ENCODE data around the gene CCDC174. TPM values are rescaled to one million over a fixed set of nuclear protein-coding genes. Genes with fewer than 3 reads are reported as not detected.

The CCDC174 gene
- total and polyA plus RNA-seq, 2 donors (not counting 1 experiment from before 2014, with no cell fraction given) = 9.9 to 47.1 TPM

- DNase-seq (no peak), ATAC-seq (ENCODE audit: low read depth) (no peak)
- Histone ChIP-seq H3K4me2 (replicated peaks; ENCODE audit: low read depth, low read length, poor library complexity, severe bottlenecking) (no peak overlapping the region), H3K27me3 (replicated peaks in 1 of 4; ENCODE audit: control extremely low read depth in 1 of 4, control insufficient read depth in 3 of 4, insufficient read depth in 4 of 4, low read length in 3 of 4) (peaks cover 0 to 45% (median 27%) of the 10 kb centered on the region in 4 experiments), H3K79me2 (ENCODE audit: control insufficient read depth, insufficient read depth, low read length) (no peaks in the 10 kb centered on the region), H3K9ac (ENCODE audit: low read length) (no peak overlapping the region), H3K4me1 (ENCODE audit: control insufficient read depth in 2 of 2, insufficient read depth in 2 of 2, low read length in 2 of 2) (no peaks in the 10 kb centered on the region), H3K27ac (ENCODE audit: low read length in 2 of 2) (no peak overlapping the region), H2AFZ (ENCODE audit: insufficient read depth, low read depth, low read length, poor library complexity, severe bottlenecking) (no peak overlapping the region), H4K20me1 (ENCODE audit: control insufficient read depth, insufficient read depth, low read length, poor library complexity, severe bottlenecking) (no peaks in the 10 kb centered on the region), H3K9me3 (ENCODE audit: control extremely low read depth in 1 of 3, control insufficient read depth in 2 of 3, insufficient read depth in 1 of 3, low read length in 2 of 3) (no peaks in the 10 kb centered on the region), H3K36me3 (replicated peaks in 1 of 2; ENCODE audit: control extremely low read depth in 1 of 2, control insufficient read depth in 1 of 2, extremely low read depth in 1 of 2, insufficient read depth in 2 of 2, low read length in 1 of 2) (no peaks in the 10 kb centered on the region), H3K4me3 (ENCODE audit: control extremely low read depth in 1 of 5, extremely low read depth in 1 of 5, insufficient read depth in 1 of 5, low read depth in 2 of 5, low read length in 4 of 5) (no peak overlapping the region)
- 89% methylated on average over 4 of the region's 4 CpGs for WGBS (ENCODE audit: insufficient coverage)
- Mint-ChIP-seq H3K9me3 (ENCODE audit: insufficient read depth) (no peaks in the 10 kb centered on the region), H3K27ac (no peak overlapping the region), H3K4me1 (no peaks in the 10 kb centered on the region), H3K4me3 (no peak overlapping the region), H3K27me3 (peaks cover 50% of the 10 kb centered on the region)
- ChIA-PET CTCF (interaction anchor here (1.5 kb wide), 1 partner anchor 280 kb away, joined by 3 read pairs; no protein-coding TSS in a partner anchor), POLR2A (no interaction called here)
- intact Hi-C loops (cut with micrococcal nuclease) = no loop called here
- no peak for TF ChIP-seq CTCF (IDR thresholded peaks at IDR 0.05)
- TF ChIP-seq EZH2 (IDR thresholded peaks at IDR 0.05; ENCODE audit: borderline replicate concordance, insufficient read depth, low read depth, low read length, poor library complexity, severe bottlenecking) = no peak
These were observed 10.2 kb upstream of the CCDC174 start for GRCh38 chr3:14641346-14641745.

- no peak for DNase-seq
- Histone ChIP-seq H2AFZ (ENCODE audit: insufficient read depth, low read depth, low read length, poor library complexity, severe bottlenecking) (no peak overlapping the region), H3K4me2 (replicated peaks; ENCODE audit: low read depth, low read length, poor library complexity, severe bottlenecking) (no peak overlapping the region), H3K27ac (ENCODE audit: low read length in 2 of 2) (no peak overlapping the region), H3K4me3 (ENCODE audit: control extremely low read depth in 1 of 5, extremely low read depth in 1 of 5, insufficient read depth in 1 of 5, low read depth in 2 of 5, low read length in 4 of 5) (no peak overlapping the region), H3K9ac (ENCODE audit: low read length) (no peak overlapping the region), H3K36me3 (replicated peaks in 1 of 2; ENCODE audit: control extremely low read depth in 1 of 2, control insufficient read depth in 1 of 2, extremely low read depth in 1 of 2, insufficient read depth in 2 of 2, low read length in 1 of 2) (no peaks in the 10 kb centered on the region), H3K27me3 (replicated peaks in 1 of 4; ENCODE audit: control extremely low read depth in 1 of 4, control insufficient read depth in 3 of 4, insufficient read depth in 4 of 4, low read length in 3 of 4) (peaks cover 0 to 10% (median 3%) of the 10 kb centered on the region in 4 experiments), H3K9me3 (ENCODE audit: control extremely low read depth in 1 of 3, control insufficient read depth in 2 of 3, insufficient read depth in 1 of 3, low read length in 2 of 3) (no peaks in the 10 kb centered on the region), H3K4me1 (ENCODE audit: control insufficient read depth in 2 of 2, insufficient read depth in 2 of 2, low read length in 2 of 2) (peaks cover 4% of the 10 kb centered on the region in 2 donors), H3K79me2 (ENCODE audit: control insufficient read depth, insufficient read depth, low read length) (no peaks in the 10 kb centered on the region), H4K20me1 (ENCODE audit: control insufficient read depth, insufficient read depth, low read length, poor library complexity, severe bottlenecking) (no peaks in the 10 kb centered on the region)
- Mint-ChIP-seq H3K27me3 (peaks cover 12% of the 10 kb centered on the region), H3K4me3 (no peak overlapping the region), H3K4me1 (peaks cover 2% of the 10 kb centered on the region), H3K27ac (no peak overlapping the region), H3K9me3 (ENCODE audit: insufficient read depth) (no peaks in the 10 kb centered on the region)
- no peak for TF ChIP-seq CTCF (IDR thresholded peaks at IDR 0.05)
- no peak for TF ChIP-seq EZH2 (IDR thresholded peaks at IDR 0.05; ENCODE audit: borderline replicate concordance, insufficient read depth, low read depth, low read length, poor library complexity, severe bottlenecking)
- ATAC-seq (ENCODE audit: low read depth) = no peak
- CTCF ChIA-PET = no interaction called here
- POLR2A ChIA-PET = no interaction called here
- 100% methylated on average over 1 of the region's 5 CpGs for WGBS (ENCODE audit: insufficient coverage)
- intact Hi-C loops (cut with micrococcal nuclease) = no loop called here
These were observed 6.1 kb upstream of the CCDC174 start for GRCh38 chr3:14645453-14645852.

Measured in B cell (primary cell).